ENCODE measurements around the gene OXCT1. TPM values are rescaled to one million over a fixed set of nuclear protein-coding genes. Genes with fewer than 3 reads are reported as not detected.

OXCT1 gene
- 29.3 and 48.7 TPM in 2 replicates for total RNA-seq

DNA sequence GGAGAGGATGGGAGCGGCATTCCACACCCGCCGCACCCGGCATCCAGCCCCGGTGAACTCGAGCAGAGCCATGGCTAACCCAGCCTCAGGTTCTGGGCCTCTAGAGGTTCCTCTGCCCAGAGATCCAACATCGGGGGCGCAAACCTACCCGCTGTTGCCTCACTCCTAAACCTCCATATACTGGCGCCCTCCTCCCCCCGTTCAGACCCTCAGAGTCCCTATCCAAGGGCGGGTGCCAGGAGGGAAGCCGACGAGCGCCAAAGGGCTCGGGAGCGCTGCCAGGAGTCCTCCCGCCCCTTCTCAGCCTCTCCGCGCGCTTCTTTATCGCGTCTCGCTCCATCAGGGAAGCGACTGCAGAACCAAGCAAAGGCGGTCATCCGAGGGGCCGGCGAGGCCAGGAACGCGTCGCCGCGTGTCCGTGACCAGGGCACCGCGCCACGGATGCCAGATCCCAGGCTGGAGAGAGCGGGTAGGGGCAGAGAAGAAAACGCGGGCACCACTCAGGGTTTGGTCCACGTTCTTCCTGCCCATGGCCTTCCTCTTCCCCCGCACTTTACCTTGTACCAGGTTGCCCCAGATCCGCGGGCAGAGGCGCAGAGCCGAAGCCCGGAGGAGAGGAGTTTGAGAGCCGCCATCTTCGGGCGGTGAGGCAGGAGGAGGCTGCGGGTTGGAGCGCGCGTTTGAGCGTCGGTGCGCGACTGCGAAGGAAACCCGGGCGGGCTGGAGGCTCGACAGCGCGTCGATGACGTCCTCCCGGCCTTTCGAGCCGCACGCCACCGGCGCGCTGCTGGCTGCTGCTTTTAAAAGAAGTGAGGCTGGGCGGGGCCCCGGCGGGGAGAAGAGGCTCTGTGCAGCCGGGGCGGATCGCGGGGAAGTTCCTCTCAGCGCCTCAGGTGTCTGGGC is at the start of gene OXCT1:
TSS of gene OXCT1 (minus strand) at position 702 of the 903 bp plus-strand sequence. CDS start at position 635, 67 bp downstream.

DNA sequence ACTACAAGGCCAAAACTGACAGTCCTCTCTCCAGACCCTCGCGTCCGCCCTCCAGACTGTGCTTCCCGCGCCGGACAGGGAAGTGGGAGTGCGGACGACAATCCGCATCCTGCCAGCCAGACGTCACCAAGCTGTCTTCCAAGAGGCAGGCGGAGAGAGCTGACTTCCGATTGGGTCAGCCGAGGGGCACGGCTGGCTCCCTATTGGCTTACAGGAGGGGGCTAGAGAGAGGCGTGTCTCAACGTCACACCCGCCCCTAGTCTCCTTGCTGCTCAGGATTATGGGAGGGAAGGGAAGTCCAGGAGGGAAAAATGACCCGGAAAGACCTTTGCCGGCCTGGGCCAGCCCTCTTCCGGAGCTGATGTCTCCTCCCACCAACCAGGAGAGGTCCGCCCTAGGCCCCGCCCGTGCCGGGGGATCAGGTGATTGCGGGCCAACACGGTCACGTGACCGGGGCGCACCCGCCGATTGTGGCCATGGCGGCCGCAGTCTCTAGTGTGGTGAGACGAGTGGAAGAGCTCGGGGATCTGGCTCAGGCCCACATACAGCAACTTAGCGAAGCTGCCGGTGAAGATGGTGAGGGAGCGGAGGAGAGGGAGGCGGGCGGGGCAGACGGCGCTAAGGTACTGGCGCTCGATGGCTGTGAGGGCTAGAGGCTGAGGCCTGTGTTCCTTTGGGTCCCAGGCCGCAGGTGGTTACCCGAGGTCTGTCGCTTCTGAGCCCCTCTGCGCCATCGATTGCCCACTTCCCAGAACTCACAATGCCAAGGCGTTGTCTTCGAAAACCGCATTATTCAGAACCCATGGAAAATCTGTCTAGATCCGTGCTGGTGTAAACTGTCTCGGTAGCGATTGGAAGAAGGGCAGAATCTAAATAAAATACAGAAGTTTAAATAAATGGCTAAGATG is 33.9 kb upstream of the OXCT1 start, which contains the start of gene RIMOC1:
TSS of gene RIMOC1 (plus strand) at position 453 of the 908 bp plus-strand sequence. CDS start at position 477, 24 bp downstream.

Other genes with a start within 250 kb of the OXCT1 start
- 12.8 and 18.3 TPM in 2 replicates for gene RIMOC1, start 33.9 kb upstream of the OXCT1 start, total RNA-seq
- 8.7 and 10.2 TPM in 2 replicates for gene FBXO4, start 54.9 kb upstream of the OXCT1 start, total RNA-seq

Measured in regular cardiac myocyte (primary cell).